Activated effector memory CD4-positive, alpha-beta T cell treated with anti-CD3 and anti-CD28 coated beads, Interleukin-2, amount 50 U/mL, for 16 hours (primary cell): Measurements from ENCODE around the gene YTHDF1.

Experiments
- DNase-seq: peaks from one replicate; pipeline ENCODE4 v3.0.0-alpha.2; 2020

The YTHDF1 gene

DNA sequence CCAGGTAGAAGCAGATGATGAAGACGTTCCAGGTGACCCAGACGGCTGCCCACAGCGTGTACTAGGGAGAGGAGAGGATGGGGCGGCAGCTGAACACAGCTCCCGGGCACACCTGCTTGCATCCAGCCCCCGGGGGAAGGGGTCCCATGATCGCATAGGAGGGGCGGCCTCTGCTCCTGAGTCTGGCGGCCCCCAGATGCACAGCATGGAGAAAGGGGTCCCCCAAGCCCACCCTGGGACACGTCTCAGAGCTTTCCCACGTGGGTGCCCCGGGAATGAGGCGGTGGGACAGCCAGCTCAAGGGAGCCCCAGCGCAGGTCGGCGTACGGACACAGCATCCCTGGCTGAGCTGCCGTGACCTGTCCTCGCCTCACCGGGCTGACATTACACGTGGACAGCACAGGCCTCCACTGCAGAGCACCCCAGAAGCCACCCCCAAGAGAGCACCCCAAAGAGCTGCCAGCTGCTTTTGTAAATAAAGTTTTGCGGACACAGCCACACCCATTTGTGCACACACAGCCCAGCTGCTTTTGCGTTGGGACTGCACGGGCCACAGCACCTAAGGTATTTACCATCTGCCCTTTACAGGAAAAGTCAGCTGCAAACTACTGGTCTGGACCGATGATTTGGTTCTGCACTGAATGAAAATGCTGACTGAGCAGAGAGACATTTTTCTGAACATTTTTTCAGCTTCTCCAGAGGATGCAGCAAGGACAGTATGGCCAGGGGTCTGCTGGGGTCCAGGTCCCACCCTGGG is 33.1 kb upstream of the YTHDF1 start:
- no peak for DNase-seq

DNA sequence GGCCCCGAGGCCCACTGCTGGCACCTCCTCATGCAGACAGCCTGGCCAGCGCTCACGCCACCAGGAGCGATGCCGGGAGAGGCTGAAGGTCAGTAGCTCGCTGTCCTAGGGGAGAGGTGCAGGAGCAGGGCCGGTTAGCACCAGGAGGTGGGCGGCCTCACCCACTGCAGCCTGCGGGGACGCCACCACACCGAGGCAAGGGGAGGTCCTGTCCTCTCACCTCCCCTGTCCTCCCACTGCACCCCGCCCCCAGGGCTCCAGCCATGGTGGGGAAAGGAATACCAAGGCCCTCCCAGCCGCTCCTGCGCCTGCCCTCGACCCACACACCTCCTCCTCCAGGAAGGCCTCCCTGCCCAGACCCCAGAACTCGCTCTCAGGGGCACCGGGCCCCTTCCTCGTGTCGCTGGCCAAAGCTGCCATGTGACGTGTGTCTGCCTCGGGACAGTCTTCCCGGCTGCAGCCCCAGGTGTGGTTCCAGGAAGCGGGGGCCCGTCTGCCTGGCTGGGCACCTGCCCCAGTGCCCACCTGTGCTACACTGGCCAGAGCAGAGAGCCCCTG is 31.8 kb upstream of the YTHDF1 start:
- no peak for DNase-seq

DNA sequence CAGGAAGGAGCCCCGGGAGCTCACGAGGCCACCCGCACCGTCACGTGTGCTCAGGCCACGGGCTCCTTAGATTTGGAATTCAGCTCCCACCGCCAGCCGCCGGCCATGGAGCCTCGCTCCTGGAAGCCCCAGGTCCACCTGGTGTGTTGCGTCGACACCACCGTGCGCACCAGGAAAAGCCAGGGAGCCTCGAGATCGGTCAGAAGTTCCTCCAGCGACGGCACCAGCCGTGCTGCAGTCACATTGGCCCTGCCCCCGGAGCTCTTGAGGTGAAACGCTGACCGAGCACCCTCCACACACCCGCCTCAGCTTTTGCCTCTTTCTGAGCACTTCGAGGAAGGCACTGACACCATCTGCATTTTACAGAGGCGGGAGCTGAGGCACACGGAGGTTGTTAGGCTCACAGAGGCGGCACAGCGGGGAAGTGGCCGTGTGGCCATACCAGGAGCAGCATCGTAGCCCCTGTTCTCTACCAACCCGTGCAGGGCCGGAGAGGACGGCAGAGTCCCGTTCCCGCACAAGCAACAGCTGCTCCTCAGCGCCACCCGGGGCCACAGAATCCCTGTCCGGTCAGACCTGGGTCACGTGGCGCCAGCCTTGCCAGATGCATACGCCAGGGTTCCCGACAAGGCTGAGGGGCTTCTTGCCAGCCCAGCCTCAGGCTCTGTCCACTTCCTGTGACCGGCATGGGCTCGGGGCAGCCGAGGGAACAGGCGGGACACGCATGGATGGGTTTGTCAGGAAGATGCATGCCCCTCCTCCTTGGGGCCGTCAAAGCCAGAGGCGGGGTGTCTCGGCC is 30.8 kb upstream of the YTHDF1 start:
- DNase-seq = no peak

DNA sequence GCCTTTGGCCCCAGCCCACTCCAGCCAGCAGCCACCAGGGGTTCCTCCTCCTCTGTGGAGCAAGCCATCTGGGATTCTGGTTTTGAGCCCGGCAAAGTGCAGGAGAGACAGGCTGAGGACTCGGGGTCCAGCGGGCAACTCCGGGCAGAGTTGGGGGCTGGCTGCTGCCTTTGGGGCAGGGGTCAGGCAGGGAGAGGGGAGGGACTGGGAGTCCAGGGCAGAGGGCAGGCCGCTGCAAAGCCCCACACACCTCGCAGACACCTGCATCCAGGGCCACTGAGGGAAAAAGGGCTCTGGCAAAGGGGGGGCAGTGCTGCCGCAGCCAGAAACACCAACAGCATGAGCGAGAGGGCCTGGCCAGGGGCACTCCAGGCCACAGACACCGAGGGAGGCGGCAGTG is 28.5 kb upstream of the YTHDF1 start:
- no peak for DNase-seq

DNA sequence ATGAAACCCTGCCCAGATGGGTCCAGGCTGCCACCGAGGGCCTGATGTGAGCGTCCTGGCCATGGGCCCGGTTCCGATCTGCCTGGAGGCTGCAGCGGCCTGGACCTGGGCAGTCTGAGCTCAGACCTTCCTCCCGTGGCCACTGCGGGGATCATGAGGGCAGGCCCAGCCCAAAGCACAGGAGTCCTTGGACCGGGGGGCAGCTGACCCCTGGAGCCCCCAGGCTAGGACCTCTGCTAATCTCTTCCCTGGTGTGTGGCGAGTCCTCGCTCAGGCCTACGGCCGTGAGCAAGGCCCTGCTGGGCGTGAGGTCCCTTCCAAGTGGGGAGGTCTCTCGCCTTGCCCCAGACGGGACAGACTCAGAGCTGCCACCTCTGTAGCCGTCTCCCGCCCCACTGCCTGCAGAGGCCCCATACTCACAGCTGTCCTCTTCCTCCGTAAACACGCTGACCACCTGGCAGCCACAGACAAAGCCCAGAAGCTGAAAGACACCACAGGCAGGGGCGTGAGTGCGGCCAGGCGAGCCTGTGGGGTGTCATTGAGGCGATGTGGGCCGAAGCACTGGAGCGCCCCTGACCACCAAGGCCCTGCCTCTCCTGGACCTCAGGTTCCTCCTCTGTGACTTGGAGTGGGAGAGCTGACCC is 27.8 kb upstream of the YTHDF1 start:
- DNase-seq = no peak

DNA sequence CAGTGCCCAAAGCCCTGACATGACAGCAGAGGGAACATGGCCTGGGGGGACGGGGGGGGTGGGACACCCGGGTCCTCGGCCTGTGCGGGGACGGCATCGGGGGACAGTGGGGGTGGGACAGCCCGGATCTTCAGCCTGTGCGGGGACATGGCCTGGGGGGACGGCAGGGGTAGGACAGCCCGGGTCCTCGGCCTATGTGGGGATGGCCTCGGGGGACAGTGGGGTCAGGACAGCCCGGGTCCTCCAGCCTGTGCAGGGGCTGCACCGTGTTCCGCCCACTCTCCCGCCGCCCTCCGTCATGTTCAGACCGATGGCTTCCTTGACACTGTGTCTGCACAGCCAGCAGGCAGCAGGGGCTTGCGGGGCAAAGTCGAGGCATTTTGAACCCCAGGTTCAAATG is 26.8 kb upstream of the YTHDF1 start:
- no peak for DNase-seq

DNA sequence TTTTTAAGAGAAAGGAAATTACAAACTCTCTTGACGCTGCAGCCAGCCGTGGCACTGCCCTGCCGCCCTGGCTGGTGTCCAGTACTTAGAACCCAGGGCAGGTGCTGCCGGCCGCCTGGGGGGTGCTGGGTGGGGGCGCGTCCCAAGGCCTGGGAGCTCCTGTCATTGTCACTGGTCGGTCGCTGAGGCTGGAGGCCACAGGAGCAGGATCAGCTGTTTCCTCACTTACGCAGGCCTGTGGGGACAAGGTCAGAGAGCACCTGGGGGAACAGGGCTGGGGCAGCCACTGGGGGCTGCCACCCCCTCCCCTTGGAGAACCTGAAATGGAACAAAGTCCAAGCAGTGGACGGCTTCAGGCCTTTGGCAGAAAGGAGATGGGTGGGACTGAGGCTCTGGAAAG is 25.3 kb upstream of the YTHDF1 start:
- DNase-seq = no peak

DNA sequence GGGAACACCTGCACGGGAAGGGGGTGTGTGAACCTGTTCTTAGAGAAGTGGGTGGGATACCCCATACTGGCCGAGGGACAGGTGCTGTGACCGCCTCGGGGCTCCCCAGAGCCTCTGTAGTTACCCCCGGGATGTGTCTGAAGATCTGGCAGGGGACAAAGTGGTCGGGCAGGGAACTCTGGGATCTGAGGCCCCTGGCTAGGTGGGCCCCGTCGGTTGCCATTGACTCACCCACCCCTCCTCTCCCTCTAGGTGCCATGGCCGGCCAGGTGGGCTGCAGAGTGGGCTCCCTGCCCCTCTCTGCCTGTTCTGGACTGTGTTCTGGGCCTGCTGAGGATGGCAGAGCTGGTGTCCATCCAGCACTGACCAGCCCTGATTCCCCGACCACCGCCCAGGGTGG is 24.1 kb upstream of the YTHDF1 start:
- DNase-seq = no peak

DNA sequence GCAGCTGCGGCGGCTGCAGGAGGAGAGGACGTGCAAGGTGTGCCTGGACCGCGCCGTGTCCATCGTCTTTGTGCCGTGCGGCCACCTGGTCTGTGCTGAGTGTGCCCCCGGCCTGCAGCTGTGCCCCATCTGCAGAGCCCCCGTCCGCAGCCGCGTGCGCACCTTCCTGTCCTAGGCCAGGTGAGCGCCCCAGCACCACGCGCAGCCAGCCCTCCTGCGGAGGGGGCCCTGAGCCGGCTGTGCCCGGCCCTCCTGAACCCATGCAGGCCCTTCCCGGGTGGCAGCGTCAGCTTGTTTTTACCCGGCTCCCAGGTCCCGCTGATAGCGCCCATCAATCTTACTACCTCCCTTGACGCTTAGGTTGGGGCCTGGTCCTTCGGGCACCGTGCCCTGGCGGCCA is 23.5 kb upstream of the YTHDF1 start:
- DNase-seq = no peak

DNA sequence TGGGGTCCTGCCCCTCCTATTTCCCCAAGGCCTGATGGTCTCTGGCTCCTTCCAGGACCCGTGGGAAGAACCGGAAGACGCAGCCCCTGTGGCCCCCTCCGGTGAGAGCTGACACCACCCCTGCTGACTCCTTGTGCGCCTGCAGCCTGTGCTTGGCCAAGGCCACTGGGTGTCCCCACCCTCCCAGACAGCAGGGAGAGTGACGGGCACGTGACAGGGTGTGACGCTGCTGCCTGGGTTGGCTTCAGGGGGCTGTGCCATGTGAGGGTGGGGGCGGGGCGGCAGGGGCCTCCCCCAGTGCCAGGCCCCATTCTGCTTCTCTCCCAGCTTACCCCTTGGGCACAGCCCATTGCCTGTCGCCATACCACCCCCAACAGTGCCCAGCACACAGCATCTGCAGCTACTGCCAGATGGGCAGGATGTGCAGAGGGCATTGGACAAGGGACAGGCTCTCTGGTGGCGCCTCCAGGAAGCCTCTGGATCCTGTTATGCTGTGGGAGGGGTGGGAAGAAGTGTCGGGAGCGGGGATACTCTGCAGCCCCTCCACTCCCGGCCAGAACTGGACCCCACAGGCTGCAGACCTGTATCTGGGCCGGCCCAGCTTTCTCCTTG is 22.7 kb upstream of the YTHDF1 start:
- no peak for DNase-seq

DNA sequence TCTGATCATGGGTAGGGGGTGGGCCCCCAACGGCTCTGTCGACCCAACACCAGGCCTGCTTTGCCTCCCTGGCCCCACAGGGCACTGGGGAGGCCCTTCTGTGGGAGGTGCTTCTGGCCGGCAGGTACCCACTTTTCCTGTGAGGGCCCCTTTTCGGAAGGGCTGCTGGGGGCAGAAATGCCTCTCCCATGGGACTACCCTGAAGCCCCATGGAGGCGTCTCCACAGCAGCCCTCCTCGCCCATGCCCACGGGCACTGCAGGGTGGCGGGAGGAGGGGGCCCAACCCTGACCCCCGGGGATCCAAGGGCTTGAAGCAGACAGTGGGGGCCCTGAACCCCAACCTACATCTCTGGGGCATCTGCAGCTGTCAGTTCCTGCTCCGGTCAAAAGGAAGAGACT is 22.1 kb upstream of the YTHDF1 start:
- no peak for DNase-seq

DNA sequence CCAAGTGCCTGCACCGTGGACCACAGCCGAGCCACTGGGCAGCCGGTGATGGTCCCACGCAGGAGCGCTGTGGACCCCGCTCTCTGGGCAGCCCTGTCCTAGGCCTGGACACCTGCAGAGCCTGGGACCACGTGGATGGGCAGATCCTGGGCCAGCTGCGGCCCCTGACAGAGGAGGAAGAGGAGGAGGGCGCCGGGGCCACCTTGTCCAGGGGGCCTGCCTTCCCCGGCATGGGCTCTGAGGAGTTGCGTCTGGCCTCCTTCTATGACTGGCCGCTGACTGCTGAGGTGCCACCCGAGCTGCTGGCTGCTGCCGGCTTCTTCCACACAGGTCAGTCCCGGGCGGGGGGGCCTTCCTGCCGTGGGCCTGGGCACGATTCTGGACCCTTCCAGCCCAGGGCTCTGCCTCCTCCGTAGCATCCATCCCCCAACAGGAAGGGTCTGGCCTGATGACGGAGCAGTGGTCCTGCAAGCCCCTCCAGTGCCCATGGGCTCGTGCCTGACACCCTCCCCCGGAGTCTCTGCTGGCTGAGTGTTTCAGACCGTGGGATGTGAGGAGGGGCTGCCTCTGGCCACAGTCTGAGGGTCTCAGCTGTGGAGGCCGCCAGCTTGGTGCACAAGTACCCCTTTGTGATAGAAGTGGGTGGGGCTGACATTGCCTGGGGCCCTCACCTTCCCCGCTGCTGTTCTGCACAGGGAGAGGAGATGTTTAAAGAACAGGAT is 20.3 kb upstream of the YTHDF1 start:
- DNase-seq = no peak

DNA sequence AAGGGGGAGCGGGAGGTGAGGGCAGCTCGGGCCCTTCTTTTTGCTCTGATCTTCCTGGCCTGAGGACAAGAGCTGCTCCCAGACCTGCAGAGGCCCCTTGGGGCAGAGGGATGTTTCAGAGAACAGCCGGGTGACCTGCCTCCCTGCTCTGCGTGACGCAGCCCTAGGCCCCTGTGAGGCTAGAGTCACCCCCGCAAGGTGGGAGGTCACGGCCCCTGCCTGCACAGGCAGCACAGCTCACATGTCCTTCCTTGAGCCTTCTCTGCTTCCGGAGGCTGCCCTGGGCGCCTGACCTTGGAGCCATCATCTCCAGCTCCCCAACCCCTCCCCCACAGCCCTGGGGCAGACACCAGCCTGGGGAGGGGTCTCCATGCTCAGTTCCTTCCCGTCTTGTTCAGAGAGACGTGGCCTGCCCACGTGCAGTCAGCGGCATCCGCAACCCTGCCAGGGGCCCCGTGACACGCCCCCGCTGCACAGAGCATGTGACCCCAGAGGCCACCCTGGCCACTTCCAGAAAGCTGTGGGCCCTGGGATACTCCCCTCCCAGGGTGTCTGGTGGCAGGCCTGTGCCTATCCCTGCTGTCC is 19.6 kb upstream of the YTHDF1 start, which contains the start of gene BIRC7:
Gene BIRC7 (plus strand): TSS at position 507 of the 585 bp plus-strand sequence. CDS start 192 bp downstream, outside the sequence.
- no peak for DNase-seq

DNA sequence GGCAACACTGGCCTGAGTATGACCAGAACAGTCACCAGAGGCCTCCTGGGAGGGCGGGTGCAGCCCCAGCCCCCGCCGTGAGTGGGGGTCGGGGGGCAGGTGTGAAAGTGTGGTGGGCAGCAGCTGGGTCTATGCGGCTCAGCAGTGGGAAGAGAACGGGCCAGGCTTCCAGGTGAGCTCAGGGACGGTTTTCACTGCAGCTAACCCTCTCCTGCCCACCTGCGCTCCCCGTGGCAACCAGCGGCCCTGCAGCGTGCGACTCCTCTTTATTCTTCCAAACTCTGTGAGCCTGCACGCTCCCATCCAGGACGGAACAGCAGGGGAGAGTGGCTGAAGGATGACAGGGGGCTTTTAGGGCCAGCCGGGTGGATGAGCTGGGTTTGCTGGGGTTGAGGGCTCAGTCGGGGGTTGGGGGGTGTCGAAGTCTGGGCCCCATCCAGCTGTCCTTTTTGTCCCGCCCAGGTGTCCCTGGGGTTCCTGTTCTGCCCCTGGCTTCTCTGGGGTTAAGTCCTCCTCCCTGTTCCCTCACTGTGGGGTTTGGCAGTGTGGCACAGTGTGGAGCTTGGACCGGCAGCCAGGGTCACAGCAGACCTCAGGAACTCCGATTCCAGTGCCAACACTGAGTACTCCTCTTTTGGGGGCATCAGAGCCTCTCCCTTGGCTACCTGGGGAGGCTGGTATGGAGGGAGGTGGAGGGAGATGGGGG is 18.9 kb upstream of the YTHDF1 start:
- DNase-seq = no peak

DNA sequence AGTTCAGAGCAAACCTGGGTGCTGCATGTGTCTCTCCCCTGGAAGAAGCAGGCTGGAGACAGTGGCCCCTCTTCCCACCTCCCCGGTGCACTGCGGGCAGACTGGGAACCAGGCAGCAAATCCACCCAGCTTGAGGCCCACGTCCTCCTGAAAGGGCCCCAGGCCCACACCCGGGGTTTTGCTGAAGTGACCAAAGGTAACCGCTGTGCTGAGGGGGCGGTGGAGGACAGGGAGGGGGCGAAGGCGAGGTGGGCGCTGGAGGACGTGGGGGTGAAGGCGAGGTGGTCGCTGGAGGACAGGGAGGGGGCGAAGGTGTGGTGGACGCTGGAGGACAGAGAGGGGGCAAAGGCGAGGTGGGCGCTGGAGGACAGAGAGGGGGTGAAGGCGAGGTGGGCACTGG is 18.0 kb upstream of the YTHDF1 start:
- DNase-seq = no peak

DNA sequence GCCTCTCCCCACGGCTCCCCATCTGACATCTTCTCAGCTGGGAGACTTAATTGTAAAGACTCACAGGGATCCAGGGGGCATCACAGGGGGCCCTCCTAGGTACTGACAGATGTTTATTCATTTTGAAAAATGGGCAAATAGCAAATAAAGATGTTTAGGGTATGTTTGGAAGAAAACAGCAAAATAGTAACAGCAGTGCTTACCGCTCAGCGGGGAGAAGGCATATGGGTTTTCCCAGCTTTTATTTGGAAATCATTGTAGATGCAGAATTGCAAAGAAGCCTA is 17.1 kb upstream of the YTHDF1 start:
- no peak for DNase-seq

DNA sequence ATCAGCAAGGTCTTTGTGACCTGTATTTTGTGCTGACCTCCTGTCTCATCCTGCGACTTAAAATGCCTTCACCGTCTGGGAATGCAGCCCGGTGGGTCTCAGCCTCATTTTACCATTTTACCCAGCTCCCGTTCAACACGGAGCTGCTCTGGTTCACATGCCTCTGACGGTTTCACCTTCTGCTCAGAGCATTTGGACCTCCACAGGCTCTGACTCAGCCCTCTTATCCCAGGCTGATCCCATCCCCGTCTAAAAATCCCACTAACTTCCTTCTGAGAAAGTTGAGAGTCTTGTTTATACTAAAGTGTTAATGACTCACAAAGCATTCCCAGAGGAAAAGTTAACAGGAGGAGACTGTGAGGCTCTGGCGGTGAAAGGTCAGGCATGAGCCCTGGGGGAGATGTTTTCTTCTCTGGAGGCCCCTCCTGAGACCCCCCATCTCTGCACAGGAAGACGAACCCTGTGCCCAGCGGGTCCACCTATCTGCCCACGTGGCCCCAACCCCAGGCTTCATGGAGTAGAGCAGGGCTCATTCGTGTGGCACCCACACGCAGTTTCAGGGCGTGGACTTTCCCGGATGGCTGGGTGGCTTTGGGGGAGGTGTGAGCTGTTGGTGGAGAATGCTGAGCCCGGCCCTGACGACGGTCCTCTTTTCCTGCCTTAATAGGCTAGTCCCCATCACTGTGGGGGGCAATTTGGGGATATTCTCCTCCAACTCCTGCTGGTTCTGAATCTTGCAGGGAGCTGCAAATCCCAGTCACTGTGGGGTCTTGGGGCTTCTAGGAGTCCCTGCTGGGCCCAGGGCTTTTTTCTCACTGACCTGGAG is 16.5 kb upstream of the YTHDF1 start:
- DNase-seq = no peak

DNA sequence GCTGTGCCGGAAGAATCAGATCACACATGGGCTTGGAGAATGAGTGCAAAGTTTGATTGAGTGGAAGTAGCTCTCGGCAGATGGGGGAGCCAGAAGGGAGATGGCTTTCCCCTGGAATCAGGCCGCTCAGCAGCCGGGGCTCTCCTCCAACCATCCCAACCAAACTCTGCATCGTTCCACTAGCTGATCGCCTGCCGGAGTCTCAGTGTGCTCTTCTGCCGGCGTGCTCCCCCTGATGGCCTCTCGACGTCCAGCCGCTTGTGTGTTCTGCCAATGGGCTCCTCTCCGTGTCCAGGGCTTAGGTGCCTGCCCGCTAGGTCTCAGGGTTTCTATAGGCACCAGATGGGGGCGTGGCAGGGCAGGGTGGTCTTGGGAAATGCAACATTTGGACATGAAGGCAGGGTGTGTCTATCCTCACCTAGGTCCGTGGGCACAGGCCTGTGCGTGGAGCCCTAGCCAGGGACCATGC is 14.9 kb upstream of the YTHDF1 start:
- no peak for DNase-seq

DNA sequence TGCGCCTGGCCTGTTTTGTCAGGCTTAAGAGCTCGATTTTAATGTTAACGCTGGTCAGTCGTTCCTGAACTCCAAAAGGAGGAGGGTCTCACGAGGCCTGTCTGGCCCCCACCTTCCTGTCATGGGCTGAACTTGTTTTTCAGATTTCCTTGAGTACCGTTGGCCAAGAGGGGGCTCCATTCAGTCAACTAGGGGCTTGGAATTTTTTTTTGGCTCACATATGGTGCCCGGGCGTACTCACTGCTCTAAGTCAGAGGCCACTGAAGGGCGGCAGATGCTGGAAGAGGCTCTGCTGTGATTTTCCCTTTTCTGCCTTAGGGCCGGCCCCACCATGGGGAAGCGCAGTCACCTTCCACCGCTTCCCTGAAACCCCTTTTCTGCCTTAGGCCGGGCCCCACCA is 12.9 kb upstream of the YTHDF1 start:
- DNase-seq = no peak

DNA sequence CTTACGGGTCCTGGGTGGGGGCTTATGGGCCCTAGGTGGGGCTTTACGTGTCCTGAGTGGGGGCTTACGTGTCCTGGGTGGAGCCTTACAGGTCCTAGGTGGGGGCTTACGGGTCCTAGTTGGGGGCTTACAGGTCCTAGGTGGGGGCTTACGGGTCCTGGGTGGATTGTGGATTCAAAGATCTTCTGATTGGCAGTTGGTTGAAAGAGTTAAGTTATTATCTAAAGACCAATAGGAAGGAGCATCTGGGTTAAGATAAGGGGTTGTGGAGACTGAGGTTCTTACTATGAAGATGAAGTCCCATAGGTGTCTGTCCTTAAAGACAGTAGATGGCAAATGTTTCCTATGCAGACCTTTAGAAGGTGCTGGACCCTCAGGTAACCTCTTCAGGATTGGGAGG is 11.3 kb upstream of the YTHDF1 start:
- DNase-seq = no peak
